ENCODE results near the gene PLA2G4A. TPM values are rescaled to one million over a fixed set of nuclear protein-coding genes. Genes with fewer than 3 reads are reported as not detected.

The PLA2G4A gene
- total RNA-seq, 4 donors from 2014 or later, result 11.8 to 22.6 (median 14.6) TPM

- H3K4me1 ChIP-seq, result peaks cover 0 to 9% (median 0%) of the 10 kb centered on the region in 3 donors
- H3K4me3 ChIP-seq, result no peak overlapping the region
- H3K27ac ChIP-seq, result no peak overlapping the region
- intact Hi-C loops (cut with DNase I), result no loop called here
- DNase-seq, result no peak
- WGBS, 2 donors, result 51 to 69% methylated on average over 12 of the region's 12 CpGs
- H3K36me3 ChIP-seq, result no peaks in the 10 kb centered on the region
- TF ChIP-seq POLR2A (IDR thresholded peaks at IDR 0.05) (no peak), CTCF (IDR thresholded peaks at IDR 0.05) (no peak)
- H3K9me3 ChIP-seq, result no peaks in the 10 kb centered on the region
- no peaks in the 10 kb centered on the region for H3K27me3 ChIP-seq
These were observed 47.4 kb downstream of the PLA2G4A start for GRCh38 chr1:186875896-186876835.

- H3K4me1 ChIP-seq, result peaks cover 0 to 9% (median 0%) of the 10 kb centered on the region in 3 donors
- no peak for DNase-seq
- H3K27ac ChIP-seq, result no peak overlapping the region
- intact Hi-C loops (cut with DNase I), result no loop called here
- WGBS, 2 donors, result 79 to 86% methylated on average over 2 of the region's 2 CpGs
- H3K9me3 ChIP-seq, result no peaks in the 10 kb centered on the region
- no peak overlapping the region for H3K4me3 ChIP-seq
- no peaks in the 10 kb centered on the region for H3K36me3 ChIP-seq
- no peaks in the 10 kb centered on the region for H3K27me3 ChIP-seq
- no peak for TF ChIP-seq CTCF (IDR thresholded peaks at IDR 0.05)
- TF ChIP-seq POLR2A (IDR thresholded peaks at IDR 0.05), result no peak
These were observed 49.6 kb downstream of the PLA2G4A start for GRCh38 chr1:186878356-186878755.

GRCh38 chr1:186880982-186881381, 52.2 kb downstream of the PLA2G4A start:
- no peaks in the 10 kb centered on the region for H3K36me3 ChIP-seq
- DNase-seq, result no peak
- no peak overlapping the region for H3K27ac ChIP-seq
- H3K27me3 ChIP-seq, result no peaks in the 10 kb centered on the region
- intact Hi-C loops (cut with DNase I), result no loop called here
- no peak overlapping the region for H3K4me3 ChIP-seq
- TF ChIP-seq POLR2A (IDR thresholded peaks at IDR 0.05) (no peak), CTCF (IDR thresholded peaks at IDR 0.05) (no peak)
- peaks cover 0 to 6% (median 0%) of the 10 kb centered on the region in 3 donors for H3K4me1 ChIP-seq
- H3K9me3 ChIP-seq, result no peaks in the 10 kb centered on the region
- 67 to 77% methylated on average over 1 of the region's 1 CpG for WGBS, 2 donors

GRCh38 chr1:186882372-186883134, 53.8 kb downstream of the PLA2G4A start:
- TF ChIP-seq POLR2A (IDR thresholded peaks at IDR 0.05) (no peak), CTCF (IDR thresholded peaks at IDR 0.05) (no peak)
- peaks cover 0 to 11% (median 4%) of the 10 kb centered on the region in 3 donors for H3K4me1 ChIP-seq
- H3K27me3 ChIP-seq, result no peaks in the 10 kb centered on the region
- no peaks in the 10 kb centered on the region for H3K36me3 ChIP-seq
- intact Hi-C loops (cut with DNase I), result no loop called here
- H3K27ac ChIP-seq, result no peak overlapping the region
- WGBS, 2 donors, result 80 to 90% methylated on average over 6 of the region's 6 CpGs
- no peaks in the 10 kb centered on the region for H3K9me3 ChIP-seq
- no peak overlapping the region for H3K4me3 ChIP-seq
- no peak for DNase-seq

- H3K4me3 ChIP-seq, result no peak overlapping the region
- intact Hi-C loops (cut with DNase I), result no loop called here
- 54 to 79% methylated on average over 1 of the region's 1 CpG for WGBS, 2 donors
These were observed 55.5 kb downstream of the PLA2G4A start for GRCh38 chr1:186884251-186884650.

More at GRCh38 chr1:186884251-186884650, 55.5 kb downstream of the PLA2G4A start:
- Histone ChIP-seq H3K36me3 (no peaks in the 10 kb centered on the region), H3K9me3 (no peaks in the 10 kb centered on the region), H3K4me1 (peaks cover 0 to 24% (median 4%) of the 10 kb centered on the region in 3 donors), H3K27me3 (no peaks in the 10 kb centered on the region), H3K27ac (no peak overlapping the region)
- DNase-seq, result no peak
- TF ChIP-seq CTCF (IDR thresholded peaks at IDR 0.05), result no peak
- TF ChIP-seq POLR2A (IDR thresholded peaks at IDR 0.05), result no peak

All from esophagus squamous epithelium (tissue), 5 donors.